ENCODE measurements around the gene SMIM26. TPM values are rescaled to one million over a fixed set of nuclear protein-coding genes. Genes with fewer than 3 reads are reported as not detected.

Gene SMIM26
- total and polyA plus RNA-seq, 2 of the 8 experiments (the other 6 are each of a cell fraction or from before 2014, with no cell fraction given): 69.8 to 95.0 TPM

GRCh38 chr20:18527339-18527738 is 39.9 kb upstream of the SMIM26 start:
- Histone ChIP-seq H4K20me1 (replicated peaks in 1 of 2; ENCODE audit: control insufficient read depth in 1 of 2, insufficient read depth in 2 of 2, low read length in 2 of 2) (peaks cover 0 to 4% of the 10 kb centered on the region in 2 experiments), H4K8ac (ENCODE audit: extremely low read depth, insufficient read depth, low read length) (no peak overlapping the region), H3K27ac (ENCODE audit: low read depth, low read length) (no peak overlapping the region), H2AFZ (ENCODE audit: low read length) (no peak overlapping the region), H3K4me3 (ENCODE audit: extremely low read depth in 1 of 4, insufficient read depth in 2 of 4, low read depth in 3 of 4, low read length in 4 of 4) (no peak overlapping the region), H2BK15ac (ENCODE audit: low read length) (no peak overlapping the region), H4K5ac (ENCODE audit: insufficient read length, low read depth, low read length) (no peak overlapping the region), H2BK5ac (ENCODE audit: low read depth, low read length) (no peak overlapping the region), H3K23me2 (ENCODE audit: low read depth, low read length) (no peaks in the 10 kb centered on the region), H3K27me3 (replicated peaks in 1 of 4; ENCODE audit: control insufficient read depth in 3 of 4, extremely low read depth in 1 of 4, insufficient read depth in 3 of 4, low read length in 3 of 4) (no peaks in the 10 kb centered on the region), H3K56ac (replicated peaks; ENCODE audit: insufficient read length, low read depth, low read length) (no peak overlapping the region), H3K18ac (ENCODE audit: extremely low read depth, low read length) (no peak overlapping the region), H2BK120ac (replicated peaks; ENCODE audit: low read depth, low read length) (no peak overlapping the region), H3K14ac (ENCODE audit: insufficient read length) (no peak overlapping the region), H2AK5ac (ENCODE audit: low read depth, low read length) (no peak overlapping the region), H3K36me3 (ENCODE audit: control insufficient read depth in 2 of 4, insufficient read depth in 4 of 4, low read length in 3 of 4) (peaks cover 13 to 65% (median 61%) of the 10 kb centered on the region in 4 experiments), H4K91ac (replicated peaks; ENCODE audit: insufficient read length, low read length) (no peak overlapping the region), H3K4me2 (ENCODE audit: insufficient read depth in 1 of 2, low read depth in 2 of 2, low read length in 2 of 2) (no peak overlapping the region), H3K23ac (ENCODE audit: insufficient read length) (no peak overlapping the region), H3K79me2 (ENCODE audit: control insufficient read depth in 1 of 2, insufficient read depth in 2 of 2, low read length in 2 of 2) (no peaks in the 10 kb centered on the region), H3K9ac (replicated peaks in 1 of 4; ENCODE audit: extremely low read depth in 1 of 4, low read depth in 3 of 4, low read length in 3 of 4) (no peak overlapping the region), H2BK12ac (ENCODE audit: low read depth, low read length) (no peak overlapping the region), H3K79me1 (ENCODE audit: low read depth, low read length) (no peaks in the 10 kb centered on the region; the same call in 1 of the 2 replicates), H3K9me3 (ENCODE audit: insufficient read depth in 2 of 2, low read depth in 1 of 2, low read length in 1 of 2) (no peaks in the 10 kb centered on the region), H3K4ac (replicated peaks; ENCODE audit: insufficient read length, low read depth, low read length) (no peak overlapping the region), H3K4me1 (replicated peaks in 1 of 4; ENCODE audit: control insufficient read depth in 3 of 4, insufficient read depth in 4 of 4, low read length in 3 of 4) (no peaks in the 10 kb centered on the region), H2BK20ac (ENCODE audit: low read length) (no peak overlapping the region)
- no peak for DNase-seq (ENCODE audit: low read depth in 1 of 2, low spot score in 2 of 2)
- 93% methylated on average over 2 of the region's 2 CpGs; no CpG with 5 or more reads in 1 of the 2 experiments for WGBS, 2 experiments (ENCODE audit: extremely low coverage in 1 of 2, insufficient coverage in 1 of 2, insufficient read length in 1 of 2, insufficient replicate concordance in 2 of 2, low coverage in 1 of 2, low lambda C conversion rate in 2 of 2, missing lambda C conversion rate in 1 of 2)
- FAIRE-seq: no peak
- ChIA-PET CTCF (ENCODE audit: partially characterized antibody) (interaction anchor here (1.3 kb wide), 1 partner anchor 20 kb away, joined by 3 read pairs; the partner anchor contains the start of gene SEC23B), POLR2A (ENCODE audit: partially characterized antibody) (interaction anchor here (0.6 to 1.5 kb wide), 3 partner anchors 20 to 774 kb away, joined by 3 to 4 read pairs (median 4); no protein-coding TSS in a partner anchor)
- TF ChIP-seq MAX (IDR thresholded peaks at IDR 0.05): no peak
- TF ChIP-seq BCL11A (IDR thresholded peaks at IDR 0.05; ENCODE audit: low read depth in 2 of 2, low read length in 2 of 2): no peak
- no peak for TF ChIP-seq MAFK (IDR thresholded peaks at IDR 0.05; ENCODE audit: low read depth, low read length)
- no peak for TF ChIP-seq USF2 (IDR thresholded peaks at IDR 0.05; ENCODE audit: low read length)
- TF ChIP-seq PHF8 (conservative IDR thresholded peaks at IDR 0.05; ENCODE audit: low read depth, low read length): no peak
- no peak for TF ChIP-seq SRF (IDR thresholded peaks at IDR 0.05; ENCODE audit: low read depth, low read length)
- TF ChIP-seq SIN3A (conservative IDR thresholded peaks at IDR 0.05 in 1 of 2, IDR thresholded peaks at IDR 0.05 in 1 of 2; ENCODE audit: low read depth in 1 of 2, low read length in 2 of 2): no peak
- TF ChIP-seq SUZ12 (IDR thresholded peaks at IDR 0.05; ENCODE audit: low read length): no peak
- TF ChIP-seq POU5F1 (IDR thresholded peaks at IDR 0.05; ENCODE audit: low read depth, low read length): no peak
- no peak for TF ChIP-seq CBX8 (IDR thresholded peaks at IDR 0.05; ENCODE audit: borderline replicate concordance, low read depth, low read length)
- no peak for TF ChIP-seq ASH2L (IDR thresholded peaks at IDR 0.05; ENCODE audit: low read length)

All from H1 (cell line).